A549 (cell line): ENCODE results near the gene NHEJ1. TPM values are rescaled to one million over a fixed set of nuclear protein-coding genes. Genes with fewer than 3 reads are reported as not detected.

Experiments
- ATAC-seq, 2 experiments: fragments of 200-7000 bp in 1 of 2; fragments of >200 bp in 1 of 2; cut with Nextera tagmentation in 1 of 2; cut with Tn5 transposase in 1 of 2; 3 replicates each; pipeline versions ENCODE4 v1.8.0 to v1.9.1; 2018 to 2020; ENCODE audit warnings: mild to moderate bottlenecking in 1 of 2, moderate library complexity in 1 of 2
- CTCF ChIA-PET: fragments of 300-600 bp; sonication (Branson Sonifier 250); formaldehyde crosslinking; extraction: SDS; loops from one replicate; lab custom pipeline; 2021; ENCODE audit warnings: antibody characterized with exemption, inconsistent platforms; lab: Yijun Ruan, JAX
- POLR2A ChIA-PET: fragments of 350-600 bp; formaldehyde crosslinking; extraction: SDS; loops from one replicate; lab custom pipeline; 2021; ENCODE audit warnings: antibody characterized with exemption, inconsistent platforms; lab: Yijun Ruan, JAX
- DNase-seq, 2 experiments: peaks; one replicate each; pipeline versions ENCODE4 v3.0.0 to v3.0.0-alpha.2; 2011 to 2016; ENCODE audit warnings: low read depth in 1 of 2, low spot score in 1 of 2
- FAIRE-seq: peaks from 2 replicates; lab custom pipeline; 2011; peaks lifted over from hg19 to GRCh38; lab: Jason Lieb, UNC
- H3K27ac ChIP-seq, 2 experiments: fragments of >200 bp; sonication (Bioruptor Twin); formaldehyde crosslinking; 3 replicates each; pipeline ENCODE4 v1.5.1; 2016 to 2017
- H3K4me1 ChIP-seq: fragments of >200 bp; sonication (Bioruptor Twin); formaldehyde crosslinking; 3 replicates; pipeline ENCODE4 v1.6.1; 2016
- H3K4me2 ChIP-seq: fragments of >200 bp; sonication (Bioruptor Twin); formaldehyde crosslinking; 3 replicates; pipeline ENCODE4 v1.6.1; 2016
- H3K4me3 ChIP-seq: fragments of >200 bp; sonication (Bioruptor Twin); formaldehyde crosslinking; 3 replicates; pipeline ENCODE4 v1.5.1; 2016
- H3K9me3 ChIP-seq: fragments of >200 bp; sonication (Bioruptor Twin); formaldehyde crosslinking; 3 replicates; pipeline ENCODE4 v1.6.1; 2016
- BHLHE40 ChIP-seq: IDR thresholded peaks from 2 replicates; pipeline ENCODE4 v1.6.1; 2012; ENCODE audit warnings: low read depth, low read length, inconsistent platforms
- CBX8 ChIP-seq: fragments of 200-600 bp; sonication (generic); IDR thresholded peaks from 2 replicates; pipeline ENCODE4 v1.6.1; 2016
- CHD4 ChIP-seq: fragments of 200-600 bp; sonication (generic); IDR thresholded peaks from 2 replicates; pipeline ENCODE4 v1.6.1; 2016; ENCODE audit warnings: antibody characterized with exemption, mild to moderate bottlenecking, borderline replicate concordance
- EHMT2 ChIP-seq: fragments of 200-600 bp; sonication (generic); IDR thresholded peaks from 2 replicates; pipeline ENCODE4 v1.6.1; 2016; ENCODE audit warnings: antibody characterized with exemption, low read depth, mild to moderate bottlenecking, moderate library complexity
- ESRRA ChIP-seq: fragments of 150-350 bp; IDR thresholded peaks from 2 replicates; pipeline ENCODE4 v1.6.1; 2014; ENCODE audit warnings: mild to moderate bottlenecking, low read length, borderline replicate concordance
- FOSB ChIP-seq: fragments of 250-450 bp; sonication (Bioruptor Pico); IDR thresholded peaks from 2 replicates; pipeline ENCODE4 v1.5.0; 2020; ENCODE audit warnings: mild to moderate bottlenecking, moderate library complexity
- FOXS1 ChIP-seq: fragments of 250-450 bp; sonication (Bioruptor Pico); IDR thresholded peaks from 2 replicates; pipeline ENCODE4 v1.5.0; 2020; ENCODE audit warnings: mild to moderate bottlenecking, moderate library complexity
- GATA3 ChIP-seq: IDR thresholded peaks from 2 replicates; pipeline ENCODE4 v1.6.1; 2012; ENCODE audit warnings: borderline replicate concordance
- HDAC2 ChIP-seq: fragments of 200-600 bp; sonication (generic); IDR thresholded peaks from 2 replicates; pipeline ENCODE4 v1.6.1; 2016
- HEYL ChIP-seq: fragments of 250-450 bp; sonication (Bioruptor Pico); IDR thresholded peaks from 2 replicates; pipeline ENCODE4 v1.8.0; 2021; ENCODE audit warnings: mild to moderate bottlenecking, moderate library complexity
- HOXA7 ChIP-seq: fragments of 250-450 bp; sonication (Bioruptor Pico); IDR thresholded peaks from 2 replicates; pipeline ENCODE4 v1.5.0; 2020; ENCODE audit warnings: mild to moderate bottlenecking, moderate library complexity
- HOXB5 ChIP-seq: fragments of 250-450 bp; sonication (Bioruptor Pico); IDR thresholded peaks from 2 replicates; pipeline ENCODE4 v1.5.0; 2020; ENCODE audit warnings: mild to moderate bottlenecking, moderate library complexity
- KDM5A ChIP-seq: fragments of 200-600 bp; sonication (generic); IDR thresholded peaks from 2 replicates; pipeline ENCODE4 v1.6.1; 2016; ENCODE audit warnings: antibody characterized with exemption, mild to moderate bottlenecking
- MAZ ChIP-seq: fragments of 150-350 bp; IDR thresholded peaks from 2 replicates; pipeline ENCODE4 v1.6.1; 2014; ENCODE audit warnings: antibody characterized with exemption, low read depth, low read length, borderline replicate concordance
- MYC ChIP-seq: IDR thresholded peaks from 2 replicates; pipeline ENCODE4 v1.6.1; 2012; ENCODE audit warnings: mild to moderate bottlenecking, inconsistent platforms, low read length, improper control_type of control experiment, borderline replicate concordance
- NPAS2 ChIP-seq: fragments of 250-450 bp; sonication (Bioruptor Pico); IDR thresholded peaks from 2 replicates; pipeline ENCODE4 v1.8.0; 2022; ENCODE audit warnings: mild to moderate bottlenecking, moderate library complexity, borderline replicate concordance
- PHF8 ChIP-seq: fragments of 200-600 bp; sonication (generic); IDR thresholded peaks from 2 replicates; pipeline ENCODE4 v1.6.1; 2016; ENCODE audit warnings: low read depth, mild to moderate bottlenecking, antibody characterized with exemption, moderate library complexity, borderline replicate concordance
- POLR2A ChIP-seq: IDR thresholded peaks from 2 replicates; pipeline ENCODE4 v1.6.1; 2012; ENCODE audit warnings: mild to moderate bottlenecking, low read length
- RFX5 ChIP-seq: fragments of 450-650 bp; IDR thresholded peaks from 2 replicates; pipeline ENCODE4 v1.7.1; 2014; ENCODE audit warnings: antibody characterized with exemption, mild to moderate bottlenecking, moderate library complexity
- SMC3 ChIP-seq: fragments of >200 bp; sonication (Bioruptor Twin); formaldehyde crosslinking; IDR thresholded peaks from 3 replicates; pipeline ENCODE4 v1.6.1; 2018; ENCODE audit warnings: inconsistent platforms
- TFCP2L1 ChIP-seq: fragments of 250-450 bp; sonication (Bioruptor Pico); IDR thresholded peaks from 2 replicates; pipeline ENCODE4 v1.5.0; 2021; ENCODE audit warnings: mild to moderate bottlenecking
- TP53 ChIP-seq: fragments of 250-450 bp; sonication (Bioruptor Pico); IDR thresholded peaks from 2 replicates; pipeline ENCODE4 v1.5.0; 2021; ENCODE audit warnings: mild to moderate bottlenecking, moderate library complexity
- ZC3H11A ChIP-seq: fragments of 450-650 bp; IDR thresholded peaks from 2 replicates; pipeline ENCODE4 v1.6.1; 2014; ENCODE audit warnings: antibody characterized with exemption, mild to moderate bottlenecking
- ZFP36 ChIP-seq: fragments of 450-650 bp; IDR thresholded peaks from 2 replicates; pipeline ENCODE4 v1.6.1; 2014; ENCODE audit warnings: borderline replicate concordance; ENCODE audit not compliant: partially characterized antibody
- ZNF302 ChIP-seq: fragments of 250-450 bp; sonication (Bioruptor Pico); IDR thresholded peaks from 2 replicates; pipeline ENCODE4 v1.9.0; 2021; ENCODE audit warnings: inconsistent platforms, mild to moderate bottlenecking, moderate library complexity
- ZSCAN20 ChIP-seq: fragments of 250-450 bp; sonication (Bioruptor Pico); IDR thresholded peaks from 2 replicates; pipeline ENCODE4 v1.8.0; 2022; ENCODE audit warnings: mild to moderate bottlenecking, moderate library complexity
- WGBS: methylation state at CpG from one replicate; pipeline ENCODE4 v1.1.6; 2017; ENCODE audit errors: missing lambda C conversion rate; 5-methylcytosine and 5-hydroxymethylcytosine counted together
- polyA plus RNA-seq, 4 experiments: library from polyadenylated mRNA; depleted of rRNA in 3 of 4; stranded (reverse); fragments of >200 nt; fragmentation: RNase III in 1 of 4; extraction: RNeasy Plus Mini Kit Qiagen cat#74134 plus additional on column Dnase treatment in 1 of 4; gene quantifications; 2 replicates in 3 of 4; 3 replicates in 1 of 4; pipeline ENCODE4 v1.2.3, GENCODE V29; 2011 to 2017
- TF ChIP-seq, protein P1 (sequence below): fragments of 200-600 bp; sonication (generic); IDR thresholded peaks from 2 replicates; pipeline ENCODE4 v1.6.1; 2016; ENCODE audit warnings: antibody characterized with exemption, mild to moderate bottlenecking, moderate library complexity
- TF ChIP-seq, protein P2 (sequence below): fragments of >200 bp; sonication (Bioruptor Twin); formaldehyde crosslinking; IDR thresholded peaks from 2 replicates; pipeline ENCODE4 v1.6.1; 2016
- TF ChIP-seq, protein P3 (sequence below): IDR thresholded peaks from 2 replicates; pipeline ENCODE4 v1.6.1; 2012; ENCODE audit warnings: low read depth, borderline replicate concordance

The NHEJ1 gene
- polyA plus RNA-seq, 2 of the 4 experiments (the other 2 are of a cell fraction): 18.5 to 31.8 TPM

DNA sequence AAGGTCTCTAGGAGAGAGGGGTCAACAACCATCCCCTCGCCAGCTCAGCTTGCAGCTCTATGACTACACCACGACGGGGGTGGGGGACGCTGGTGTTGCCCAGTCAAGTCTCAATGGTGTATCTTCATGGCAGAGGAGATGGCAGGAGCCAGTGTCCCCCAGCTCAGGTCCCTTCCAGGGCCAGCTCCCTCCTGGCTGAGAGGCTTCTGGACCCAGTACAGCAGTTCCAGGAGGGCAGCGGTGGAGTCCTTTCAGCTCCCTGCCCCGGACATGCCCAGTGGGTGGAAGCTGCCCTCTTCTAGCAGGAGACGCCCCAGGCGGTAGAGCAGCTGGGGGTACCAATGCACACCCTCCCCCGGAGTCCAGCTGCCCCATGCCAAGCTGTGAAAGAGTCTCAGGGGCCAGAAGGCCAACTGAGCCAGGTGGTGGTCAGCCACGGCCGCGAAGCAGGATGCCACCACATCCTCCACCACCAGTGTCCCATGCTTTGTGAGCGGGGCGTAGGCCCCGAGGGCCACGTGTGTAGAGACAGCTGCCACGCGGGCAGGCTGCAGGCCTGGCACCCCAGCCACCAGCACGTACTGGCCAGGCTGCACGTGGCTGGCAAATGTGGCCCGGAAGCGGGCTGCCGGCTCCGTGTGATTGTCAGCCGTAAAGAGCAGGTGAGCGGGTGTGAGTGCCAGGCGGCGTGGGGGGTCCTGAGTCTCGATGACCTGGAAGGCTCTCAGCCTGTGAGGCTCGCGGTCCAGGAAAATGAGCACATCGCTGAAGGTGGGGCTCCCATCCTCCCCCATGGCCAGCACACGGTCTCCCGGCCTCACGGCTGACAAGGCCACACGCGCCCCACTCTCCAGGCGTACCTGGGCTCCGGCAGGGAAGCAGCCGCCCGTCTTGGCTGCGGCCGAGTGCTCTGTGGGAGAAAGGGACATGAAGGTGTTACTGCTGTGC lies 105.4 kb downstream of the NHEJ1 start:
- CTCF ChIA-PET: interaction anchor here (1.0 to 12.2 kb wide), 12 partner anchors 8 to 475 kb away, joined by 4 to 332 read pairs (median 22); partner anchors contain the start of genes CRYBA2 and NHEJ1
- POLR2A ChIA-PET: no interaction called here

DNA sequence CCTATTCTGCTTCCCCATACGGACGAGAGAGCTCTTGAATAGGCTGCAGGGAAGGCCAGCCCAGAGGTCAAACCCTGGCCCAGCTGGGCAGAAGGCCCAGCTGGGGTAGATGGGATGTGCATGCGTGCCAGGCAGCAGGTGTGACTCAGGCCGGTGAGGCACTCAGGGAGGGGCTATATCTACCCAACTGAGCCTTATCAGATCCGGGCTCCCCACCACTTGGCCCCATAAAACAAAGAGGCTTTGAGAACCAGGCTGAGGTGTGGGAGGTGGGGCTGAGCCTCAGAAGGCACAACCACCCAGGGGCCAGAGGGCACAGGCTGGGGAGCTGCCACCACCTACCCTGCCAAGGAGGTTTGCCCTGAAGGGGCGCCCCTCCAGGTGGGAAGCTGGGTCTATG lies 111.3 kb downstream of the NHEJ1 start:
- no peaks in the 10 kb centered on the region for H3K4me1 ChIP-seq
- TF ChIP-seq KDM5A (no peak), RFX5 (no peak), MAZ (no peak), CHD4 (no peak), FOSB (CRISPR knock-in tag) (no peak), GATA3 (no peak), MYC (no peak), SMC3 (no peak), PHF8 (no peak), TP53 (CRISPR knock-in tag) (no peak), TFCP2L1 (CRISPR knock-in tag) (no peak), ZFP36 (no peak), ZNF302 (CRISPR knock-in tag) (no peak), CBX8 (no peak), ESRRA (no peak)
- TF ChIP-seq, protein P1, sequence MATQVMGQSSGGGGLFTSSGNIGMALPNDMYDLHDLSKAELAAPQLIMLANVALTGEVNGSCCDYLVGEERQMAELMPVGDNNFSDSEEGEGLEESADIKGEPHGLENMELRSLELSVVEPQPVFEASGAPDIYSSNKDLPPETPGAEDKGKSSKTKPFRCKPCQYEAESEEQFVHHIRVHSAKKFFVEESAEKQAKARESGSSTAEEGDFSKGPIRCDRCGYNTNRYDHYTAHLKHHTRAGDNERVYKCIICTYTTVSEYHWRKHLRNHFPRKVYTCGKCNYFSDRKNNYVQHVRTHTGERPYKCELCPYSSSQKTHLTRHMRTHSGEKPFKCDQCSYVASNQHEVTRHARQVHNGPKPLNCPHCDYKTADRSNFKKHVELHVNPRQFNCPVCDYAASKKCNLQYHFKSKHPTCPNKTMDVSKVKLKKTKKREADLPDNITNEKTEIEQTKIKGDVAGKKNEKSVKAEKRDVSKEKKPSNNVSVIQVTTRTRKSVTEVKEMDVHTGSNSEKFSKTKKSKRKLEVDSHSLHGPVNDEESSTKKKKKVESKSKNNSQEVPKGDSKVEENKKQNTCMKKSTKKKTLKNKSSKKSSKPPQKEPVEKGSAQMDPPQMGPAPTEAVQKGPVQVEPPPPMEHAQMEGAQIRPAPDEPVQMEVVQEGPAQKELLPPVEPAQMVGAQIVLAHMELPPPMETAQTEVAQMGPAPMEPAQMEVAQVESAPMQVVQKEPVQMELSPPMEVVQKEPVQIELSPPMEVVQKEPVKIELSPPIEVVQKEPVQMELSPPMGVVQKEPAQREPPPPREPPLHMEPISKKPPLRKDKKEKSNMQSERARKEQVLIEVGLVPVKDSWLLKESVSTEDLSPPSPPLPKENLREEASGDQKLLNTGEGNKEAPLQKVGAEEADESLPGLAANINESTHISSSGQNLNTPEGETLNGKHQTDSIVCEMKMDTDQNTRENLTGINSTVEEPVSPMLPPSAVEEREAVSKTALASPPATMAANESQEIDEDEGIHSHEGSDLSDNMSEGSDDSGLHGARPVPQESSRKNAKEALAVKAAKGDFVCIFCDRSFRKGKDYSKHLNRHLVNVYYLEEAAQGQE: no peak
- TF ChIP-seq, protein P2, sequence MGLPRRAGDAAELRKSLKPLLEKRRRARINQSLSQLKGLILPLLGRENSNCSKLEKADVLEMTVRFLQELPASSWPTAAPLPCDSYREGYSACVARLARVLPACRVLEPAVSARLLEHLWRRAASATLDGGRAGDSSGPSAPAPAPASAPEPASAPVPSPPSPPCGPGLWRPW: no peak
- TF ChIP-seq, protein P3, sequence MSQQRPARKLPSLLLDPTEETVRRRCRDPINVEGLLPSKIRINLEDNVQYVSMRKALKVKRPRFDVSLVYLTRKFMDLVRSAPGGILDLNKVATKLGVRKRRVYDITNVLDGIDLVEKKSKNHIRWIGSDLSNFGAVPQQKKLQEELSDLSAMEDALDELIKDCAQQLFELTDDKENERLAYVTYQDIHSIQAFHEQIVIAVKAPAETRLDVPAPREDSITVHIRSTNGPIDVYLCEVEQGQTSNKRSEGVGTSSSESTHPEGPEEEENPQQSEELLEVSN: no peak
- no peak overlapping the region for H3K4me2 ChIP-seq
- no peak overlapping the region for H3K4me3 ChIP-seq
- no peaks in the 10 kb centered on the region for H3K9me3 ChIP-seq
- no peak for ATAC-seq
- H3K27ac ChIP-seq: no peak overlapping the region
- no peak for DNase-seq
- no peak for FAIRE-seq
- ChIA-PET POLR2A (no interaction called here), CTCF (interaction anchor here (1.9 to 14.1 kb wide), 5 partner anchors 9 to 105 kb away, joined by 6 to 173 read pairs (median 97); partner anchors contain the start of gene IHH)
- 5% methylated on average over 6 of the region's 6 CpGs for whole genome bisulfite sequencing

More for the DNA sequence above, 105.4 kb downstream of the NHEJ1 start:
- H3K27ac ChIP-seq: no peak overlapping the region
- no peak overlapping the region for H3K4me2 ChIP-seq
- DNase-seq: no peak
- H3K9me3 ChIP-seq: no peaks in the 10 kb centered on the region
- TF ChIP-seq HDAC2 (no peak), ZSCAN20 (CRISPR knock-in tag) (no peak), EHMT2 (no peak), FOXS1 (CRISPR knock-in tag) (no peak), HEYL (CRISPR knock-in tag) (no peak), HOXA7 (CRISPR knock-in tag) (no peak), POLR2A (no peak), ZC3H11A (no peak), NPAS2 (CRISPR knock-in tag) (no peak), BHLHE40 (no peak), HOXB5 (CRISPR knock-in tag) (no peak)
- TF ChIP-seq, all 56 proteins: peak for 0
- ATAC-seq: no peak
- peaks cover 22% of the 10 kb centered on the region for H3K4me1 ChIP-seq
- no peak for FAIRE-seq
- no peak overlapping the region for H3K4me3 ChIP-seq
- 74% methylated on average over 32 of the region's 43 CpGs for WGBS
